ENCODE results near the gene OR2C1. TPM values are rescaled to one million over a fixed set of nuclear protein-coding genes. Genes with fewer than 3 reads are reported as not detected.

Gene OR2C1
- polyA plus RNA-seq, 1 donor (not counting 4 experiments of a cell fraction or from before 2014, with no cell fraction given) = 0.14 TPM

DNA sequence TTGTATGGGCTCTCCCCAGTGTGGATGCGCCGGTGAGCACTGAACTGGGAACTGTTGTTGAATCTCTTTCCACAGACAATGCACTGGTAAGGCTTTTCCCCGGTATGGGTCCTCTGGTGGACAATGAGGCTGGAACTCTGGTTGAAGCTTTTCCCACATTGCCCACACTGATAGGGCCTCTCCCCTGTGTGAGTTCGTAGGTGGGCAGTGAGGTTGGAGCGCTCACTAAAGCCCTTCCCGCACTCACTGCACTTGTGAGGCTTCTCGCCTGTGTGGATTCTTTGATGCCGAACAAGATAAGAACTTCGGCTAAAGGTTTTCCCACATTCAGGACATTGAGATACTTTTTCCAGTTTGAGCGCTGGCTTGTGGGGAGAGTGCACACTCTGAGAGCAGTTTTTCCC, 27.4 kb downstream of the OR2C1 start:
- TF ChIP-seq, protein P1, sequence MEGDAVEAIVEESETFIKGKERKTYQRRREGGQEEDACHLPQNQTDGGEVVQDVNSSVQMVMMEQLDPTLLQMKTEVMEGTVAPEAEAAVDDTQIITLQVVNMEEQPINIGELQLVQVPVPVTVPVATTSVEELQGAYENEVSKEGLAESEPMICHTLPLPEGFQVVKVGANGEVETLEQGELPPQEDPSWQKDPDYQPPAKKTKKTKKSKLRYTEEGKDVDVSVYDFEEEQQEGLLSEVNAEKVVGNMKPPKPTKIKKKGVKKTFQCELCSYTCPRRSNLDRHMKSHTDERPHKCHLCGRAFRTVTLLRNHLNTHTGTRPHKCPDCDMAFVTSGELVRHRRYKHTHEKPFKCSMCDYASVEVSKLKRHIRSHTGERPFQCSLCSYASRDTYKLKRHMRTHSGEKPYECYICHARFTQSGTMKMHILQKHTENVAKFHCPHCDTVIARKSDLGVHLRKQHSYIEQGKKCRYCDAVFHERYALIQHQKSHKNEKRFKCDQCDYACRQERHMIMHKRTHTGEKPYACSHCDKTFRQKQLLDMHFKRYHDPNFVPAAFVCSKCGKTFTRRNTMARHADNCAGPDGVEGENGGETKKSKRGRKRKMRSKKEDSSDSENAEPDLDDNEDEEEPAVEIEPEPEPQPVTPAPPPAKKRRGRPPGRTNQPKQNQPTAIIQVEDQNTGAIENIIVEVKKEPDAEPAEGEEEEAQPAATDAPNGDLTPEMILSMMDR (optimal IDR thresholded peaks at IDR 0.05 in 1 of 3, IDR thresholded peaks at IDR 0.05 in 1 of 3, conservative IDR thresholded peaks at IDR 0.05 in 1 of 3; ENCODE audit: extremely low read depth in 1 of 3, insufficient read depth in 2 of 3, low read length in 3 of 3) = no peak
- DNase-seq (ENCODE audit: low read depth, low spot score) = no peak
- no peak overlapping the region for H3K9ac ChIP-seq (ENCODE audit: control insufficient read depth, extremely low read depth, insufficient read depth, low read length)
- H3K27ac ChIP-seq (ENCODE audit: control insufficient read depth, insufficient read depth, low read length) = no peak overlapping the region
- H3K9me3 ChIP-seq (ENCODE audit: control insufficient read depth, low read depth, low read length) = peaks cover 38% of the 10 kb centered on the region
- no peak overlapping the region for H3K4me2 ChIP-seq (ENCODE audit: control insufficient read depth, extremely low read depth, insufficient read depth, low read depth, low read length)
- H3K79me2 ChIP-seq (ENCODE audit: control insufficient read depth, insufficient read depth, low read length) = peaks cover 4% of the 10 kb centered on the region
- dilution Hi-C loops (cut with MboI; ENCODE audit: extremely low pct_ligation_motif_present, low sequenced_read_pairs) = no loop called here
- peaks cover 23 to 30% of the 10 kb centered on the region in 2 experiments for H3K36me3 ChIP-seq (ENCODE audit: control insufficient read depth in 2 of 2, extremely low read depth in 1 of 2, insufficient read depth in 2 of 2, low read length in 2 of 2)
- no peaks in the 10 kb centered on the region for H4K20me1 ChIP-seq (ENCODE audit: control insufficient read depth, extremely low read depth, insufficient read depth, low read length)
- H3K27me3 ChIP-seq (ENCODE audit: control insufficient read depth, extremely low read depth, insufficient read depth, low read length) = no peaks in the 10 kb centered on the region
- no peak overlapping the region for H3K4me3 ChIP-seq (ENCODE audit: control insufficient read depth in 2 of 3, extremely low read depth in 1 of 3, insufficient read depth in 2 of 3, low read depth in 1 of 3, low read length in 3 of 3)
- no peaks in the 10 kb centered on the region for H3K4me1 ChIP-seq (ENCODE audit: control insufficient read depth, extremely low read depth, insufficient read depth, low read length)
- no peak for FAIRE-seq
- H2AFZ ChIP-seq (ENCODE audit: control insufficient read depth, low read length) = no peak overlapping the region
- H3K9me1 ChIP-seq (ENCODE audit: control insufficient read depth, extremely low read depth, insufficient read depth, low read length) = no peaks in the 10 kb centered on the region

DNA sequence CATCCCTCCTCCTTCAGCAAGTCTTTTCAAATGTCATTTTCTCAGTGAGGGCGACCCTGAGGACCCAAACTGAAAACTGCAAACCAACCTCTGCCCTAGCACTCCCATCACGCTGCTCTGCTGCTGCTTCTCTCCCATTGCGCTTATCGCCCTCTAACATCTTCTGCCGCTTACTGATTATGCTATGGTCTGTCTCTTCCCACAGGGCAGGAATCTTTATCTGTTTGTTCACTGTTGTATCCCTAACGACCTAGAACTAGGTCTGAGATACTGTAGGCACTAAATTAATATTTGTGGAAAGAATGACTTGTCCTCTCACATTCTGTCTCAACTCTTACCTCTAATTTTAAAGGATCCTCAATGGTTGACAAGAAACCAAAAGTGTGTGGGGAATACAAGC, 32.6 kb downstream of the OR2C1 start:
- Histone ChIP-seq H2AFZ (ENCODE audit: control insufficient read depth, low read length) (no peak overlapping the region), H3K79me2 (ENCODE audit: control insufficient read depth, insufficient read depth, low read length) (peaks cover 9% of the 10 kb centered on the region), H3K4me2 (ENCODE audit: control insufficient read depth, extremely low read depth, insufficient read depth, low read depth, low read length) (no peak overlapping the region), H3K36me3 (ENCODE audit: control insufficient read depth in 2 of 2, extremely low read depth in 1 of 2, insufficient read depth in 2 of 2, low read length in 2 of 2) (peaks cover 30 to 37% of the 10 kb centered on the region in 2 experiments), H3K27me3 (ENCODE audit: control insufficient read depth, extremely low read depth, insufficient read depth, low read length) (no peaks in the 10 kb centered on the region), H3K9me3 (ENCODE audit: control insufficient read depth, low read depth, low read length) (peaks cover 14% of the 10 kb centered on the region), H3K4me3 (ENCODE audit: control insufficient read depth in 2 of 3, extremely low read depth in 1 of 3, insufficient read depth in 2 of 3, low read depth in 1 of 3, low read length in 3 of 3) (no peak overlapping the region), H4K20me1 (ENCODE audit: control insufficient read depth, extremely low read depth, insufficient read depth, low read length) (no peaks in the 10 kb centered on the region), H3K9ac (ENCODE audit: control insufficient read depth, extremely low read depth, insufficient read depth, low read length) (no peak overlapping the region), H3K4me1 (ENCODE audit: control insufficient read depth, extremely low read depth, insufficient read depth, low read length) (no peaks in the 10 kb centered on the region), H3K9me1 (ENCODE audit: control insufficient read depth, extremely low read depth, insufficient read depth, low read length) (no peaks in the 10 kb centered on the region), H3K27ac (ENCODE audit: control insufficient read depth, insufficient read depth, low read length) (no peak overlapping the region)
- DNase-seq (ENCODE audit: low read depth, low spot score) = no peak
- dilution Hi-C loops (cut with MboI; ENCODE audit: extremely low pct_ligation_motif_present, low sequenced_read_pairs) = no loop called here
- TF ChIP-seq EZH2 (IDR thresholded peaks at IDR 0.05; ENCODE audit: low read length) = no peak
- TF ChIP-seq, protein P1 (optimal IDR thresholded peaks at IDR 0.05 in 1 of 3, IDR thresholded peaks at IDR 0.05 in 1 of 3, conservative IDR thresholded peaks at IDR 0.05 in 1 of 3; ENCODE audit: extremely low read depth in 1 of 3, insufficient read depth in 2 of 3, low read length in 3 of 3) = no peak
- no peak for FAIRE-seq
